GM12875 (cell line): ENCODE measurements around the gene BUB1B.

Source experiments
- H3K4me3 ChIP-seq: one replicate; pipeline ENCODE4 v1.5.1; 2011; ENCODE audit warnings: low read depth, low read length, control low read depth
- TF ChIP-seq, protein P1 (sequence below): IDR thresholded peaks from 2 replicates; pipeline ENCODE4 v1.5.1; 2011; ENCODE audit warnings: low read depth, mild to moderate bottlenecking, control low read depth, inconsistent platforms, low read length, moderate library complexity, borderline replicate concordance; ENCODE audit not compliant: insufficient read depth

BUB1B gene

DNA sequence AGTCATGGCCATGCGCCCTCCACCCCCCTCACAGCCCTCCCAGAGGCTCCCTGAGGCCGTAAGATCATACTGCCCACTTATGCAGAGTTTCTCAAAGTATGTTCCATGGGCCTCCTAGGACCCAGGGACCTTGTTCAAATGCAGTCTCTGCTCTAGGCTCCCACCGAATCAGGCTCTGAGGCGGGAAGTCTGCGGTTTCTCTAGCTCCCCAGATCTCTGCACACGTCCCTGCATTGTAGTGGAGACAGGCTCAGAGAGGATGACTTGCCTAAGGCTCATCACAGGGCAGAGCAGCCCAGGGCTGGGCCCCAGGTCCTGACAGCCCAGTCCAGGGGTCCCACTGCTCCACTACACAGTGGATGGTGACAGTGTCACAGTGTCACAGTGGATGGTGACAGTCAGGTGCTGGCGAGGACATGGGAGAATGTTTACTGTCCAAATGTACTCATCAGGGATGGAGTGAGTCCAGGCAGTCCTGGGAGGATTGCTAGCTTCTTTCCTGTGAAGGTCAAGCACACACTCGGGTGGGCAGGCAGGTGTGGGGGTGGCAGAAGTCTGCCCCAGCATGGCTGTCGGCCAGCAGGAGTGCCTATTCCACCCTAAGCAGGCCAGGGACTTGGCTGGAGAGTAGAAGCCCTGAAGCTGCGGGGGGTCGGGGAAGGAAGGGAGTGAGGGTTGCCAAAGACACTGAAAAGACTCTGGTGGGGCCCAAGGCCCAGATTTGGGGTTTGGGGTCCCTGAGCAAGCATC is 109.6 kb downstream of the BUB1B start:
- H3K4me3 ChIP-seq = no peak overlapping the region
- TF ChIP-seq, protein P1, sequence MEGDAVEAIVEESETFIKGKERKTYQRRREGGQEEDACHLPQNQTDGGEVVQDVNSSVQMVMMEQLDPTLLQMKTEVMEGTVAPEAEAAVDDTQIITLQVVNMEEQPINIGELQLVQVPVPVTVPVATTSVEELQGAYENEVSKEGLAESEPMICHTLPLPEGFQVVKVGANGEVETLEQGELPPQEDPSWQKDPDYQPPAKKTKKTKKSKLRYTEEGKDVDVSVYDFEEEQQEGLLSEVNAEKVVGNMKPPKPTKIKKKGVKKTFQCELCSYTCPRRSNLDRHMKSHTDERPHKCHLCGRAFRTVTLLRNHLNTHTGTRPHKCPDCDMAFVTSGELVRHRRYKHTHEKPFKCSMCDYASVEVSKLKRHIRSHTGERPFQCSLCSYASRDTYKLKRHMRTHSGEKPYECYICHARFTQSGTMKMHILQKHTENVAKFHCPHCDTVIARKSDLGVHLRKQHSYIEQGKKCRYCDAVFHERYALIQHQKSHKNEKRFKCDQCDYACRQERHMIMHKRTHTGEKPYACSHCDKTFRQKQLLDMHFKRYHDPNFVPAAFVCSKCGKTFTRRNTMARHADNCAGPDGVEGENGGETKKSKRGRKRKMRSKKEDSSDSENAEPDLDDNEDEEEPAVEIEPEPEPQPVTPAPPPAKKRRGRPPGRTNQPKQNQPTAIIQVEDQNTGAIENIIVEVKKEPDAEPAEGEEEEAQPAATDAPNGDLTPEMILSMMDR = no peak
